ENCODE measurements around the gene ANKRD45.
"Not testable (repeated sequence)": the region's sequence is repeated elsewhere in the genome, so short reads cannot be mapped to it uniquely, and the experiment has no call there.

Gene ANKRD45

DNA sequence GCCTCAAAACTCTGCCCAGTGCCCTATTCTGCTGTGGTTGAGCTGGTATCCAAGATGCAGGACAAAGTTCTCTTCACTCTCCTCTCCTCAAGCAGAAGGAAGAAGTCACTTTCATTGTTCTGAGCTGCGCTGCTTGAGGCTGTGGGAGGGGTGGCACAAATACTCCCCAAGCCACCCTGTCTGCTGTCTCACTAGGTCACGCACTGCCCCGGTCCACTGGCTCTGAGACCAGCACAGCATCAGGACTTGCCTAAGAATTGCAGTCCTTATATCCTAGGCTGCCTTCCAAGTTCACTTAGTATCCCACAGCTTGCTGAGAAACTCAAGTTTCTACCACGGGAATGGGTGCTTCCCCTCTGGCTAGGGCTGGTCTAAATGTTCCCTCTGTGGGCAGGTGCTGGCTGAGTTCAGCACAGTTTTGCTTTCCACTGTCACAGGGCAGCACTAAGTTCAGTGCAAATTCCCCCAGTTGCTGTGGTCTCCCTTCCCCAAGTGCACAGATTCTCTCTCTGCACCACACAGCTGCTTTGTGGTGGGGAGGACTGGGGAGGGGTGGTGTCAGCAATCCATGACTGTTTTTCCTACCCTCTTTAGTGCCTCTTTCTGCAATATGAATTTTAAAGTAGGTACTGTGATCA lies 99.2 kb downstream of the ANKRD45 start:
- H3K9me3 Mint-ChIP-seq: peaks cover 22% of the 10 kb centered on the region
- H3K4me3 Mint-ChIP-seq: no peak overlapping the region
- peaks cover 3% of the 10 kb centered on the region for H3K36me3 Mint-ChIP-seq (ENCODE audit: low read depth)
- H3K27ac Mint-ChIP-seq: no peak overlapping the region
- H3K27me3 Mint-ChIP-seq (ENCODE audit: low read depth): peaks cover 27% of the 10 kb centered on the region
- H3K4me1 Mint-ChIP-seq (ENCODE audit: low read depth): peaks cover 8% of the 10 kb centered on the region

DNA sequence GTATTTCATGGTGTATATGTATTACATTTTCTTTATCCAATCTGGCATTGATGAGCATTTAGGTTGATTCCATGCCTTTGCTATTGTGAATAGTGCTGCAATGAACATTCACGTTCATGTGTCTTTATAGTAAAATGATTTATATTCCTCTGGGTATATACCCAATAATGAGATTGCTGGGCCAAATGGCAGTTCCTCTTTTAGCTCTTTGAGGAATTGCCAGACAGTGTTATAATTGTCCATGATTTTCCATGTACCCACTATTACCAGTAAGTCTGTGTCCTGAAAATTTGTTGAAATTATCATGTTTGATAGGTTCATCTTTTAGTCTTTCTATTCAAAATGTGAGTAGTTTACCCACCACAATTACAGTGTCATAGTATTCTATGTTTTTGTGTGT lies 101.2 kb downstream of the ANKRD45 start:
- Mint-ChIP-seq H3K9me3 (peaks cover 31% of the 10 kb centered on the region), H3K27me3 (ENCODE audit: low read depth) (peaks cover 37% of the 10 kb centered on the region), H3K36me3 (ENCODE audit: low read depth) (peaks cover 3% of the 10 kb centered on the region), H3K27ac (no peak overlapping the region), H3K4me1 (ENCODE audit: low read depth) (peaks cover 8% of the 10 kb centered on the region), H3K4me3 (no peak overlapping the region)

DNA sequence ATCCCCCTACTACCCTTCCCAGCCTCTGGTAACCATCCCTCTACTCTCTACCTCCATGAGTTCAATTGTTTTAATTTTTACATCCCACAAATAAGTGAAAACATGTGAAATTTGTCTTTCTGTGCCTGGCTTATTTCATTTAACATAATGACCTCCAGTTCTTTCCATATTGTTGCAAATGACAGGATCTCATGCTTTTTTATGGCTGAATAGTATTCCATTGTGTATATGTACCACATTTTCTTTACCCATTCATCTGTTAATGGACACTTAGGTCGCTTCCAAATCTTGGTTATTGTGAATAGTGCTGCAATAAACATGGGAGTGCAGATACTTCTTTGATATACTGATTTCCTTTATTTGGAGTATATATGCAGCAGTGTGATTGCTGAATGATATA lies 105.8 kb downstream of the ANKRD45 start:
- not testable (repeated sequence) for H3K36me3 Mint-ChIP-seq (ENCODE audit: low read depth); H3K27ac Mint-ChIP-seq; H3K4me1 Mint-ChIP-seq (ENCODE audit: low read depth); H3K4me3 Mint-ChIP-seq
- Mint-ChIP-seq H3K27me3 (ENCODE audit: low read depth) (peaks cover 37% of the 10 kb centered on the region), H3K9me3 (peaks cover 31% of the 10 kb centered on the region)

DNA sequence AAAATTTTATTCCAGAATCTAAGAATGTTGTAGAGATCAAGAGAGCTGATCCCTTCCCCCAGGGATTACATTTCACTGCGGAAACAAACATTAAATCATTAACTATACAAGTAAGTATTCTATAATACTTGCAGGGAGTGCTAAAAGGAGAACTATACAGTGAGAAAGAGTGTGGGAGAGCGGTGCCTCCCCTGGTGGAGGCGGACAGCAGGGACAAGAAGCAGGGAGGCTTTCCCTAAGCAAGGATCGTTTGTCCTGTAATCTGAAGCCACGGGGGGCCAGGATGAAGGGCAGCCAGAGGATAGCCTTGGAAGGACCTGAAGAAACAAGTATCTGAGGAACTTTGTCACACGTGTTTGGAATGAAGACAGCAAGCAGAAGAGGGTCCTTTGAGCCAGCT lies 106.8 kb downstream of the ANKRD45 start:
- no peak overlapping the region for H3K27ac Mint-ChIP-seq
- H3K4me3 Mint-ChIP-seq: no peak overlapping the region
- peaks cover 29% of the 10 kb centered on the region for H3K9me3 Mint-ChIP-seq
- peaks cover 29% of the 10 kb centered on the region for H3K27me3 Mint-ChIP-seq (ENCODE audit: low read depth)
- H3K36me3 Mint-ChIP-seq (ENCODE audit: low read depth): peaks cover 3% of the 10 kb centered on the region
- peaks cover 4% of the 10 kb centered on the region for H3K4me1 Mint-ChIP-seq (ENCODE audit: low read depth)

DNA sequence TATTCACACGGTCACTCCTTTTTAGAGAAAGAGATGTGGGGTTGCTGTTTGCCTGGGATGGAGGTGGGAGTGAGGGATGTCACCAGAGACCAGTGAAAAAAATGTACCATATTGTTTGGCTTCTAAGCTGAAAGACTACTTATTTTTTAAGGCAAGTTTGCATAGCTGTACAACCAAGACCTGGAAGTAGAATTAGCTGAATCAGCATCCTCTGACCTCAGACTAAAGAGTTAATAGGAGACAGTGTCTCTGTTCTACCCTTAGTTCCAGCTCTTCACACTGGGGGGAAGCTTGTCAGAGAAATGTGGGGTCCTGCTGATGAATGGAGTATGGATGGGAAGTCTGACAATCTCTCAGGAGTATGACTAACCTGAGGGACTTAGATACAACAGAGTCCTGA lies 108.4 kb downstream of the ANKRD45 start:
- H3K27ac Mint-ChIP-seq: no peak overlapping the region
- H3K27me3 Mint-ChIP-seq (ENCODE audit: low read depth): peaks cover 14% of the 10 kb centered on the region
- no peak overlapping the region for H3K4me3 Mint-ChIP-seq
- peaks cover 3% of the 10 kb centered on the region for H3K36me3 Mint-ChIP-seq (ENCODE audit: low read depth)
- peaks cover 4% of the 10 kb centered on the region for H3K4me1 Mint-ChIP-seq (ENCODE audit: low read depth)
- peaks cover 14% of the 10 kb centered on the region for H3K9me3 Mint-ChIP-seq

DNA sequence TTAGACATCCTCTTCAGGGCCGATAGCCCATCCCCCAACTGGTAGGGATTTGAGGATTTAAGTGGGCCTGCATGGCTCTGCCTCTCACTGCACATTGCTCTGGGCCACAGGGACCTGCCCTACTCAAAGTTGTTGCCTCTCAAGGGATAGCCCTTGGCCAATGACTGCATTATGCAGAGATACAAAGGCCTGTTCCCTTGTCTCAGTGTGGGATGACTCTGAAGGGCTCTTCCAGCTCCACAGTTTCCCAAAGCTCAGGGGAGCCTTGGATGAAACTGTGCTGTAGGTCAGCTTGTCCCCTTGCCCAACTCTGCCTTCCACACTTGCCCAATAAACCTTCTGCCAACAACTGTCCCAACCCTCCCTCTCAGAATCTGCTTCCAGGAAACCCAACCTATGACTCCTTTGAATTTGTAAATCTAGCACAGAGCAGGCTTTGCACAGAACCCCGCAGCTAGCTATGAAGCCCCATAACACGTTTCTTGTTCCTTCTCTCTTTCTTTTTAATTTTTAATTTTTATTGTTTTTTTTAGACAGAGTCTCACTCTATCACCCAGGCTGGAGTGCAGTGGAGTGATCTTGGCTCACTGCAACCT lies 109.3 kb downstream of the ANKRD45 start:
- peaks cover 9% of the 10 kb centered on the region for H3K27me3 Mint-ChIP-seq (ENCODE audit: low read depth)

More for the DNA sequence above, 109.3 kb downstream of the ANKRD45 start:
- Mint-ChIP-seq H3K4me1 (ENCODE audit: low read depth) (peaks cover 4% of the 10 kb centered on the region), H3K9me3 (peaks cover 9% of the 10 kb centered on the region), H3K4me3 (no peak overlapping the region), H3K36me3 (ENCODE audit: low read depth) (no peaks in the 10 kb centered on the region), H3K27ac (no peak overlapping the region)
